ENCODE results near the gene OR2B2.
"Not testable (repeated sequence)": the region's sequence is repeated elsewhere in the genome, so short reads cannot be mapped to it uniquely, and the experiment has no call there.

OR2B2 gene

GRCh38 chr6:27908017-27908416 lies 4.2 kb downstream of the OR2B2 start:
- ChIA-PET CTCF (no interaction called here), POLR2A (no interaction called here)
- TF ChIP-seq FOXM1 (IDR thresholded peaks at IDR 0.05; ENCODE audit: borderline replicate concordance) = no peak
- no peak for DNase-seq (ENCODE audit: extremely low spot score)

GRCh38 chr6:27902335-27903314 lies 9.6 kb downstream of the OR2B2 start:
- ChIA-PET CTCF (interaction anchor here (0.7 to 0.8 kb wide), 2 partner anchors 202 to 505 kb away, joined by 4 read pairs; no protein-coding TSS in a partner anchor), POLR2A (interaction anchor here (0.7 to 1.4 kb wide), 7 partner anchors 10 to 695 kb away, joined by 3 to 18 read pairs (median 6); a partner anchor contains a TSS)
- peak; percentile 69 for DNase-seq (ENCODE audit: extremely low spot score)
- TF ChIP-seq ZNF384 (IDR thresholded peaks at IDR 0.05) (peak; percentile 84), L3MBTL2 (conservative IDR thresholded peaks at IDR 0.05) (peak; percentile 90), BHLHE40 (IDR thresholded peaks at IDR 0.05; ENCODE audit: borderline replicate concordance) (no peak)

DNA sequence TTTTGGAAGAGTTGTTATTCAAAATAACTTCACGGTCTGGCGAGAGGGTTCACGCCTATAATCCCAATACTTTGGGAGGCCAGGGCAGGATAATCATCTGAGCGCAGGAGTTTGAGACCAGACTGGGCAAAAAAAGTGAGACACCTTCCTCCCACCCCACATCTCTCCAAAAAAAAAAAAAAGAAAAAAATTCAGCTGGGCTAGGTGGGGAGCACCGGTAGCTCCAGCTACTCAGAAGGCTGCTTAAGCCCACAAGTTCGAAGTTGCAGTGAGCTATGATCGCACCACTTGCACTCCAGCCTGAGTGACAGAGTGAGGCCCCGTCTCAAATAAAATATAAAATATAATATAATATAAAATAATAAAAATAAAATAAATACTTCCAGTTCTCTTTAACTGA lies 10.4 kb downstream of the OR2B2 start:
- ChIA-PET CTCF (interaction anchor here (0.6 to 0.8 kb wide), 3 partner anchors 203 to 756 kb away, joined by 3 to 4 read pairs (median 4); no protein-coding TSS in a partner anchor), POLR2A (interaction anchor here (1.2 to 1.4 kb wide), 7 partner anchors 9 to 235 kb away, joined by 4 to 18 read pairs (median 6); a partner anchor contains a TSS)
- TF ChIP-seq FOXA1 (IDR thresholded peaks at IDR 0.05) = no peak
- TF ChIP-seq PKNOX1 (IDR thresholded peaks at IDR 0.05) = peak; percentile 51; the same call in 1 of the 2 replicates
- TF ChIP-seq LEF1 (IDR thresholded peaks at IDR 0.05; ENCODE audit: borderline replicate concordance) = no peak
- no peak for TF ChIP-seq HDGF (IDR thresholded peaks at IDR 0.05; ENCODE audit: borderline replicate concordance)
- no peak for TF ChIP-seq CTBP1 (IDR thresholded peaks at IDR 0.05; ENCODE audit: borderline replicate concordance)
- TF ChIP-seq SP1 (IDR thresholded peaks at IDR 0.05) = no peak
- peak; percentile 86 for TF ChIP-seq ZNF384 (IDR thresholded peaks at IDR 0.05)
- no peak for TF ChIP-seq FOXM1 (IDR thresholded peaks at IDR 0.05; ENCODE audit: borderline replicate concordance)
- no peak for TF ChIP-seq BHLHE40 (IDR thresholded peaks at IDR 0.05; ENCODE audit: borderline replicate concordance)
- no peak for TF ChIP-seq TARDBP (IDR thresholded peaks at IDR 0.05)
- no peak for TF ChIP-seq FOXK2 (IDR thresholded peaks at IDR 0.05)
- DNase-seq (ENCODE audit: extremely low spot score) = peak; percentile 21

DNA sequence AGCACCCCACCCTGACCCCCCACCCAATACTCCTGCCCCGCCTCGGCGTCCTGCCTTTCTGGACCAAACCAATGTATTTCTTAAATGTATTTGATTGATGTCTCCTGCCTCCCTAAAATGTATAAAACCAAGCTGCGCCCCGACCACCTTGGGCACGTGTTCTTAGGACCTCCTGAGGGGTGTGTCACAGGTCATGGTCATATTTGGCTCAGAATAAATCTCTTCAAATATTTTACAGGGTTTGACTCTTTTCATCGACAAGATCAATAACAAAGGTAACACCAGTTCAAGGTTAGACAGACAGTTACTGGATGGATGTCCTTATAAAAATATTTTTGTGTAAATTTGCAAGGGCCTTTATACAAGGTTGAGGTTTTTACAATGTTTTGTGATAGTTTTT lies 12.0 kb downstream of the OR2B2 start:
- DNase-seq (ENCODE audit: extremely low spot score); POLR2A ChIA-PET; CTCF ChIA-PET: not testable (repeated sequence)

DNA sequence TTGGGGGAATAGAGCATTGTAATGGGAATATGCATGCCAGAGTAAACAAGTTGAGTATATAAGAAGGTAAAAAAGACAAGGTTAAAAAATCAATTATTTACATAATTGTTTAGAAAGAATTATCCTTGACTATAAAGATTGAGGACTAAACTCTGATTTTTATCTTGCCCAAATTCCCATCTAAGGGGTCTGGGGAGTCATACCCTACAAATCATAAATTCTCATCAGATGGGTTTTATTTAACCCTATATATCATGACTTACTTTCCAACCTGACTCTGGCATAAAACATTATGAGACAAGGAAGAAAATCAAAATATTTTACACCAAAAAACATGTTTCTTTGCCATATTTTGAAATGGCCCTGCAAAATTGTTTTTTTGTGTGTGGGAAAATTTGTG lies 12.7 kb downstream of the OR2B2 start:
- TF ChIP-seq PKNOX1 (IDR thresholded peaks at IDR 0.05) (no peak), FOXA1 (IDR thresholded peaks at IDR 0.05) (no peak), BHLHE40 (IDR thresholded peaks at IDR 0.05; ENCODE audit: borderline replicate concordance) (no peak), TARDBP (IDR thresholded peaks at IDR 0.05) (no peak), NFRKB (IDR thresholded peaks at IDR 0.05) (no peak), ARNT (IDR thresholded peaks at IDR 0.05) (no peak), ZNF384 (IDR thresholded peaks at IDR 0.05) (no peak)
- ChIA-PET CTCF (no interaction called here), POLR2A (interaction anchor here (1.0 kb wide), 1 partner anchor 90 kb away, joined by 4 read pairs; a partner anchor contains a TSS)
- DNase-seq (ENCODE audit: extremely low spot score) = no peak

DNA sequence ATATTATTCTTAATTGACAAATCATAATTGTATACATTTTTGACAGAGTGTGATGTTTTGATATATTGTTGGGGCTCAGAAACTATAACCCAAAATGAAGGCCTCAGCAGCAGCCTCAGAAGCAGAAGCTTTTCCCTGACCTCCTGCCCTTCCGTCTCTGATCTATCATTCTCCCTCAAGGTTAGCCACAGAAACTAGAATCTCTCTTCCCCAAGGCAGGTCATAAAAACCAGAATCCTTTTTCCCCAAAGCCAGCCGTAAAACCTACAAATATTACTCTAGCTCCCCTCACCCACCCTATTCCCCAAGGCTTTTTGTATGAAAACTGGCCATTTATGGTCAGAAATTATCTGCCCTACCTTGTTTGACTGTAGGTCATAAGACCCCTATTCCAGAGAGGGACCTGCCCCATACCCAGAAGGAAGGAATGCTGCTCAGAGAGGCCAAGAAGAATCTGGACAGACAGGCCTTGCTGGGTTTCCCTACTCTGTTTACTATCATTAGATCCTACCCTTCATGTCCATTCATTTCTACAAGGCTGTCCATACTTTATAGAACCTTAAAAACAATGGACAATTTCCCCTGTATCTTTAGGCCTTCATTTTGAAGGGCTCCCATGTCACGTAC lies 14.5 kb downstream of the OR2B2 start:
- TF ChIP-seq FOXK2 (IDR thresholded peaks at IDR 0.05) (no peak), FOXM1 (IDR thresholded peaks at IDR 0.05; ENCODE audit: borderline replicate concordance) (no peak), L3MBTL2 (conservative IDR thresholded peaks at IDR 0.05) (no peak), CTBP1 (IDR thresholded peaks at IDR 0.05; ENCODE audit: borderline replicate concordance) (no peak), PKNOX1 (IDR thresholded peaks at IDR 0.05) (no peak), ELF4 (IDR thresholded peaks at IDR 0.05) (no peak), LEF1 (IDR thresholded peaks at IDR 0.05; ENCODE audit: borderline replicate concordance) (no peak), SP1 (IDR thresholded peaks at IDR 0.05) (no peak), BHLHE40 (IDR thresholded peaks at IDR 0.05; ENCODE audit: borderline replicate concordance) (no peak), TARDBP (IDR thresholded peaks at IDR 0.05) (no peak), ZNF384 (IDR thresholded peaks at IDR 0.05) (no peak), ARNT (IDR thresholded peaks at IDR 0.05) (no peak), SUZ12 (IDR thresholded peaks at IDR 0.05) (no peak), HDGF (IDR thresholded peaks at IDR 0.05; ENCODE audit: borderline replicate concordance) (no peak), NFRKB (IDR thresholded peaks at IDR 0.05) (no peak), FOXA1 (IDR thresholded peaks at IDR 0.05) (no peak)
- POLR2A ChIA-PET = interaction anchor here (1.2 to 6.2 kb wide), 7 partner anchors 29 to 751 kb away, joined by 3 to 422 read pairs (median 196); partner anchors contain the start of gene ZKSCAN8
- CTCF ChIA-PET = interaction anchor here (0.5 kb wide), 1 partner anchor 42 kb away, joined by 3 read pairs; no protein-coding TSS in a partner anchor
- DNase-seq (ENCODE audit: extremely low spot score) = no peak

All from HEK293T (cell line).